ENCODE results near the gene CMTM8. TPM values are rescaled to one million over a fixed set of nuclear protein-coding genes. Genes with fewer than 3 reads are reported as not detected.

The CMTM8 gene
- total RNA-seq, 1 experiment from 2014 or later: 11.2 TPM

GRCh38 chr3:32347343-32348125, 109.1 kb downstream of the CMTM8 start:
- in situ Hi-C loops (cut with HindIII; ENCODE audit: low pct_unique_long_range_greater_than_20kb, low sequenced_read_pairs): no loop called here
- DNase-seq (ENCODE audit: low read depth, low spot score): no peak

- in situ Hi-C loops (cut with HindIII; ENCODE audit: low pct_unique_long_range_greater_than_20kb, low sequenced_read_pairs): no loop called here
- DNase-seq (ENCODE audit: low read depth, low spot score): no peak
Measured at GRCh38 chr3:32349184-32349583, 110.7 kb downstream of the CMTM8 start.

GRCh38 chr3:32352563-32352962, 114.1 kb downstream of the CMTM8 start:
- in situ Hi-C loops (cut with HindIII; ENCODE audit: low pct_unique_long_range_greater_than_20kb, low sequenced_read_pairs): no loop called here
- no peak for DNase-seq (ENCODE audit: low read depth, low spot score)

GRCh38 chr3:32353351-32353750, 114.9 kb downstream of the CMTM8 start:
- in situ Hi-C loops (cut with HindIII; ENCODE audit: low pct_unique_long_range_greater_than_20kb, low sequenced_read_pairs): no loop called here
- DNase-seq (ENCODE audit: low read depth, low spot score): no peak

- in situ Hi-C loops (cut with HindIII; ENCODE audit: low pct_unique_long_range_greater_than_20kb, low sequenced_read_pairs): no loop called here
- DNase-seq (ENCODE audit: low read depth, low spot score): peak; percentile 67
Measured at GRCh38 chr3:32354362-32354778, 115.9 kb downstream of the CMTM8 start.

GRCh38 chr3:32355751-32356291, 117.3 kb downstream of the CMTM8 start:
- no peak for DNase-seq (ENCODE audit: low read depth, low spot score)
- in situ Hi-C loops (cut with HindIII; ENCODE audit: low pct_unique_long_range_greater_than_20kb, low sequenced_read_pairs): no loop called here

- in situ Hi-C loops (cut with HindIII; ENCODE audit: low pct_unique_long_range_greater_than_20kb, low sequenced_read_pairs): no loop called here
- no peak for DNase-seq (ENCODE audit: low read depth, low spot score)
Measured at GRCh38 chr3:32359766-32360492, 121.4 kb downstream of the CMTM8 start.

GRCh38 chr3:32360493-32360827, 122.0 kb downstream of the CMTM8 start:
- in situ Hi-C loops (cut with HindIII; ENCODE audit: low pct_unique_long_range_greater_than_20kb, low sequenced_read_pairs): no loop called here
- no peak for DNase-seq (ENCODE audit: low read depth, low spot score)

GRCh38 chr3:32366638-32367397, 128.3 kb downstream of the CMTM8 start:
- no peak for DNase-seq (ENCODE audit: low read depth, low spot score)

GRCh38 chr3:32367442-32367841, 129.0 kb downstream of the CMTM8 start:
- in situ Hi-C loops (cut with HindIII; ENCODE audit: low pct_unique_long_range_greater_than_20kb, low sequenced_read_pairs): no loop called here
- no peak for DNase-seq (ENCODE audit: low read depth, low spot score)

More at GRCh38 chr3:32366638-32367397, 128.3 kb downstream of the CMTM8 start:
- in situ Hi-C loops (cut with HindIII; ENCODE audit: low pct_unique_long_range_greater_than_20kb, low sequenced_read_pairs): no loop called here

- DNase-seq (ENCODE audit: low read depth, low spot score): no peak
- in situ Hi-C loops (cut with HindIII; ENCODE audit: low pct_unique_long_range_greater_than_20kb, low sequenced_read_pairs): no loop called here
Measured at GRCh38 chr3:32371461-32372212, 133.2 kb downstream of the CMTM8 start.

- no peak for DNase-seq (ENCODE audit: low read depth, low spot score)
- in situ Hi-C loops (cut with HindIII; ENCODE audit: low pct_unique_long_range_greater_than_20kb, low sequenced_read_pairs): no loop called here
Measured at GRCh38 chr3:32372213-32372490, 133.7 kb downstream of the CMTM8 start.

- in situ Hi-C loops (cut with HindIII; ENCODE audit: low pct_unique_long_range_greater_than_20kb, low sequenced_read_pairs): no loop called here
- DNase-seq (ENCODE audit: low read depth, low spot score): no peak
Measured at GRCh38 chr3:32373276-32373675, 134.8 kb downstream of the CMTM8 start.

- no peak for DNase-seq (ENCODE audit: low read depth, low spot score)
- in situ Hi-C loops (cut with HindIII; ENCODE audit: low pct_unique_long_range_greater_than_20kb, low sequenced_read_pairs): no loop called here
Measured at GRCh38 chr3:32373844-32374243, 135.4 kb downstream of the CMTM8 start.

GRCh38 chr3:32374788-32375595, 136.5 kb downstream of the CMTM8 start:
- in situ Hi-C loops (cut with HindIII; ENCODE audit: low pct_unique_long_range_greater_than_20kb, low sequenced_read_pairs): no loop called here
- DNase-seq (ENCODE audit: low read depth, low spot score): peak; percentile 88

- in situ Hi-C loops (cut with HindIII; ENCODE audit: low pct_unique_long_range_greater_than_20kb, low sequenced_read_pairs): no loop called here
- no peak for DNase-seq (ENCODE audit: low read depth, low spot score)
Measured at GRCh38 chr3:32375596-32375930, 137.1 kb downstream of the CMTM8 start.

- in situ Hi-C loops (cut with HindIII; ENCODE audit: low pct_unique_long_range_greater_than_20kb, low sequenced_read_pairs): no loop called here
- DNase-seq (ENCODE audit: low read depth, low spot score): peak; percentile 76
Measured at GRCh38 chr3:32376115-32376514, 137.6 kb downstream of the CMTM8 start.
